Measurements from ENCODE around the gene FBXW8. TPM values are rescaled to one million over a fixed set of nuclear protein-coding genes. Genes with fewer than 3 reads are reported as not detected.

The FBXW8 gene
- total RNA-seq, 1 donor from 2014 or later: 40.0 TPM

DNA sequence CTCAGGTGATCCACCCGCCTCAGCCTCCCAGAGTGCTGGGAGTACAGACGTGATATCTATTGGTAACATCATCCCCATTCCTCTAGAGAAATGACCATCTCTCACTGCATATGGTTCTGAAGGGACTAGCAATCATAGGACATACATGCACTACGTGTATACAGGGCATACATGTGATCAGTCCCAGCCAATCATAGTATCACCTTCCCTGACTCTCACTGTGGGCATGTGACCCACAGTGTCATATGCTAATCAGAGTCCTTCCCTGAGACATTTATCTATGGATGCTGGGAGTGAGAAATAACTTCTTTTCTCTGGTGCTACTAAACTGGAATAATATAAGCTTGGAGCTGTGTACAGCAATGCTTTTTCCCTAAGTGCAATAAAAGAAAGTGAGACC is 12.1 kb upstream of the FBXW8 start:
- Mint-ChIP-seq H3K36me3 (no peaks in the 10 kb centered on the region), H3K27ac (no peak overlapping the region), H3K9me3 (no peaks in the 10 kb centered on the region), H3K4me3 (no peak overlapping the region), H3K27me3 (ENCODE audit: low read depth) (peaks cover 52% of the 10 kb centered on the region), H3K4me1 (no peaks in the 10 kb centered on the region)
- TF ChIP-seq, protein P1, sequence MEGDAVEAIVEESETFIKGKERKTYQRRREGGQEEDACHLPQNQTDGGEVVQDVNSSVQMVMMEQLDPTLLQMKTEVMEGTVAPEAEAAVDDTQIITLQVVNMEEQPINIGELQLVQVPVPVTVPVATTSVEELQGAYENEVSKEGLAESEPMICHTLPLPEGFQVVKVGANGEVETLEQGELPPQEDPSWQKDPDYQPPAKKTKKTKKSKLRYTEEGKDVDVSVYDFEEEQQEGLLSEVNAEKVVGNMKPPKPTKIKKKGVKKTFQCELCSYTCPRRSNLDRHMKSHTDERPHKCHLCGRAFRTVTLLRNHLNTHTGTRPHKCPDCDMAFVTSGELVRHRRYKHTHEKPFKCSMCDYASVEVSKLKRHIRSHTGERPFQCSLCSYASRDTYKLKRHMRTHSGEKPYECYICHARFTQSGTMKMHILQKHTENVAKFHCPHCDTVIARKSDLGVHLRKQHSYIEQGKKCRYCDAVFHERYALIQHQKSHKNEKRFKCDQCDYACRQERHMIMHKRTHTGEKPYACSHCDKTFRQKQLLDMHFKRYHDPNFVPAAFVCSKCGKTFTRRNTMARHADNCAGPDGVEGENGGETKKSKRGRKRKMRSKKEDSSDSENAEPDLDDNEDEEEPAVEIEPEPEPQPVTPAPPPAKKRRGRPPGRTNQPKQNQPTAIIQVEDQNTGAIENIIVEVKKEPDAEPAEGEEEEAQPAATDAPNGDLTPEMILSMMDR (IDR thresholded peaks at IDR 0.05; ENCODE audit: unreplicated experiment): no peak
- no peak for DNase-seq (ENCODE audit: low spot score in 2 of 2, unreplicated experiment in 2 of 2)

DNA sequence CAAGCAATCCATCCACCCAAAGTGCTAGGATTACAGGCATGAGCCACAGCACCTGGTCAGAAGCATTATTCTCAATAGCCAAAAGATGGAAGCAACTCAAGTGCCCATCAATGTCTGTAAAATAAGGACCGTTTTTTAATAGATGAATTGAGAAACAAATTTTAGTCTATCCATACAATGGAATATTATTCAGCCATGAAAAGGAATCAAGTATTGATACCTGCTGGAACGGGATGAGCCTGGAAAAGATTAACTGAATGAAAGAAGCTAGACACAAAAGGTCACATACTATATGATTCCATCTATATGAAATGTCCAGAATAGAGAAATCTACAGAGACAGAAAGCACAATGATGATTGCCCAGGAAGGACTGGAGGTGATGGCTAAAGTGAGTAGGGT is 9.1 kb upstream of the FBXW8 start:
- Mint-ChIP-seq H3K4me3 (no peak overlapping the region), H3K4me1 (no peaks in the 10 kb centered on the region), H3K9me3 (no peaks in the 10 kb centered on the region), H3K27me3 (ENCODE audit: low read depth) (peaks cover 49% of the 10 kb centered on the region), H3K36me3 (no peaks in the 10 kb centered on the region), H3K27ac (no peak overlapping the region)
- DNase-seq (ENCODE audit: low spot score in 2 of 2, unreplicated experiment in 2 of 2): no peak
- TF ChIP-seq, protein P1 (IDR thresholded peaks at IDR 0.05; ENCODE audit: unreplicated experiment): no peak

DNA sequence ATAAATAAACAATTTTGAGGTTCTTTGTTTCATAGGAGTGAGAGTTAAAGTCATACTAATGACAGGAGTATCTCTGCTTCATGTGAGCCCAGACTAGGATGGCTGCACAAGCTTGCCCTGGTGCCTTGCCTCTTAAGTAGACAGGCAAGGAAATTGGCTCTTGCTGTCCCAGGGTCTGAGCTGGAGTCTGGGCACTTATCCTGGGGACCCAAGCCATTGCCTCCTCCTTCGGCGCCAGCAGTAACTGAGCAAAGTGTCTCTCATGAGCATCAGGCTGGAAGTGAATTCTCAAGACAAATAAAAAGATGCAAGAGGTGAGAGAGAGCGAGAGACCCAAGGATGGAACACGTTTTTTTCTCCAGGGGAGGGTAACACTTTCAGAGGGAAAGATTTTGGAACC is 6.9 kb upstream of the FBXW8 start:
- Mint-ChIP-seq H3K9me3 (no peaks in the 10 kb centered on the region), H3K4me1 (no peaks in the 10 kb centered on the region), H3K27ac (no peak overlapping the region), H3K4me3 (no peak overlapping the region), H3K36me3 (no peaks in the 10 kb centered on the region), H3K27me3 (ENCODE audit: low read depth) (peaks cover 35% of the 10 kb centered on the region)
- TF ChIP-seq, protein P1 (IDR thresholded peaks at IDR 0.05; ENCODE audit: unreplicated experiment): no peak
- DNase-seq (ENCODE audit: low spot score in 2 of 2, unreplicated experiment in 2 of 2): no peak

DNA sequence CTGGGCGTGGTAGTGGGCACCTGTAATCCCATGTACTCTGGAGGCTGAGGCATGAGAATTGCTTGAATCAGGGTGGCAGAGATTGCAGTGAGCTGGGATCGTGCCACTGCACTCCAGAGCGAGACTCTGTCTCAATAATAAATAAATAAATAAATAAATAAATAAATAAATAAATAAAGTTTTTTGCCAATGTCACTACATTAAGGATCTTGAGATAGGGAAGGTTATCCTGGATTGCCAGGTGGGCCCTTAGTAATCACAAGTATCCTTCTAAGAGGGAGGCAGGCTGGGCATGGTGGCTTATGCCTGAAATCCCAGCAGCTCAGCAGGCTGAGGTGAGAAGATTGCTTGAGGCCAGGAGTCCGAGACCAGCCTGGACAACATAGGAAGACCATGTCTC is 4.5 kb upstream of the FBXW8 start:
- DNase-seq (ENCODE audit: low spot score in 2 of 2, unreplicated experiment in 2 of 2): no peak
- H3K4me3 Mint-ChIP-seq: no peak overlapping the region
- peaks cover 3% of the 10 kb centered on the region for H3K9me3 Mint-ChIP-seq
- no peak overlapping the region for H3K27ac Mint-ChIP-seq
- H3K36me3 Mint-ChIP-seq: no peaks in the 10 kb centered on the region
- H3K4me1 Mint-ChIP-seq: peaks cover 3% of the 10 kb centered on the region
- peaks cover 18% of the 10 kb centered on the region for H3K27me3 Mint-ChIP-seq (ENCODE audit: low read depth)
- TF ChIP-seq, protein P1 (IDR thresholded peaks at IDR 0.05; ENCODE audit: unreplicated experiment): no peak

DNA sequence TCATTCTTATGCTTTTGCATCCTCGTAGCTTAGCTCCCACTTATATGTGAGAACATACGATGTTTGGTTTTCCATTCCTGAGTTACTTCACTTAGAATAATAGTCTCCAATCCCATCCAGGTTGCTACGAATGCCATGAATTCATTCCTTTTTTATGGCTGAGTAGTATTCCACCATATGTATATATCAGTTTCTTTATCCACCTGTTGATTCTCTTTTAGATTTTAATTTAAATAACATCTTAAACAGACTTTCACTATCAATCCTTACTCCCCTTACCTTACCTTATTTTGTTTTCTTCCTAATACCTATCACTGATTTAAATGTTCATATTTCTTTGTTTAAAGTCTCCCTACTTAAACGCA is 488 bp upstream of the FBXW8 start:
- Mint-ChIP-seq H3K27ac (peak overlapping the region; percentile 94), H3K9me3 (peaks cover 3% of the 10 kb centered on the region), H3K27me3 (ENCODE audit: low read depth) (peaks cover 4% of the 10 kb centered on the region), H3K4me3 (peak overlapping the region; percentile 81), H3K4me1 (peaks cover 18% of the 10 kb centered on the region), H3K36me3 (peaks cover 8% of the 10 kb centered on the region)
- DNase-seq (ENCODE audit: low spot score in 2 of 2, unreplicated experiment in 2 of 2): no peak
- TF ChIP-seq, protein P1 (IDR thresholded peaks at IDR 0.05; ENCODE audit: unreplicated experiment): no peak

DNA sequence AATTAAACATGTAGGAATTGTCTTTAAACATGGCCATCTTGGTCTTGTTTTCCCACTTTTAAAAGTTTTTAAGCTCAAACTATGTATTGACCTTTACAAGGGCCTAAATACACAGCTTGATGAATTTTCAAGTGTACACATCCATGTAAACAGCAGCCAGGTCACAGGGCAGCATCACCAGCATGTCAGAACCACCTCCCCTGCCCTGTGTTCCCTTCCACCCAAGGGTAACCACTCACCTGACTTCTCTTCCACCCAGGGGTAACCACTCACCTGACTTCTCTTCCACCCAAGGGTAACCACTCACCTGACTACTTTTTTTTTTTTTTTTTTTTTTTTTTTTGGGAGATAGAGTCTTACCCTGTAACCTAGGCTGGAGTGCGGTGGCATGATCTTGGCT is 4.6 kb downstream of the FBXW8 start:
- DNase-seq (ENCODE audit: low spot score in 2 of 2, unreplicated experiment in 2 of 2): no peak
- H3K27me3 Mint-ChIP-seq (ENCODE audit: low read depth): no peaks in the 10 kb centered on the region
- H3K36me3 Mint-ChIP-seq: peaks cover 21% of the 10 kb centered on the region
- peaks cover 2% of the 10 kb centered on the region for H3K9me3 Mint-ChIP-seq
- no peak overlapping the region for H3K4me3 Mint-ChIP-seq
- TF ChIP-seq, protein P1 (IDR thresholded peaks at IDR 0.05; ENCODE audit: unreplicated experiment): no peak
- H3K4me1 Mint-ChIP-seq: peaks cover 29% of the 10 kb centered on the region
- no peak overlapping the region for H3K27ac Mint-ChIP-seq
